ENCODE measurements around the gene CCDC148.

DNA sequence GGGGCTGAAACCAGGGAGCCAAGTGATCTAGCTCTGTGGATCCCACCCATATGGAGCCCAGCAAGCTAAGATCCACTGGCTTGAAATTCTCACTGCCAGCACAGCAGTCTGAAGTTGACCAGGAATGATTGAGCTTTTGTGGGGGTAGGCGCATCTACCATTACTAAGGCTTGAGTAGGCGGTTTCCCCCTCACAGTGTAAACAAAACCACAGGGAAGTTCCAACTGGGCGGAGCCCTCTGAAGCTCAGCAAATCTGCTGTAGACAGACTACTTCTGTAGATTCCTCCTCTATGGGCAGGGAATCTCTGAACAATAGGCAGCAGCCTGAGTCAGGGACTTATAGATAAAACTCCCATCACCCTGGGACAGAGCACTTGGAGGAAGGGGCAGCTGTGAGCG lies 96.7 kb downstream of the CCDC148 start:
- TF ChIP-seq POLR2AphosphoS5 (IDR thresholded peaks at IDR 0.05; ENCODE audit: borderline replicate concordance, low read depth, low read length) (no peak), EZH2 (IDR thresholded peaks at IDR 0.05) (no peak), FOXP2 (optimal IDR thresholded peaks at IDR 0.05; ENCODE audit: control extremely low read depth, extremely low read length, insufficient read depth) (no peak)
